K562 (cell line): ENCODE measurements around the gene VPS9D1. TPM values are rescaled to one million over a fixed set of nuclear protein-coding genes. Genes with fewer than 3 reads are reported as not detected.
A peak's percentile ranks its signal among the peaks of the same experiment; 100 is the strongest.

Experiments
- ATAC-seq: fragments of 200-7000 bp; cut with Tn5 transposase; 3 replicates; pipeline ENCODE4 v1.9.1; 2020; ENCODE audit warnings: moderate library complexity
- BruUV-seq: library from RNA; stranded (reverse); fragments of 400-500 nt; replicated peaks from 2 replicates; lab custom pipeline; 2021; lab: Mats Ljungman, UMichigan
- CTCF ChIA-PET: fragments of 300-600 bp; formaldehyde crosslinking; extraction: SDS; loops from one replicate; lab custom pipeline; 2021; ENCODE audit warnings: low intra/inter-chr PET ratio; lab: Yijun Ruan, JAX
- POLR2A ChIA-PET: fragments of 300-600, 350-650 bp; sonication (Branson Sonifier 250); formaldehyde crosslinking; extraction: SDS; loops from one replicate; lab custom pipeline; 2021; ENCODE audit warnings: antibody characterized with exemption, inconsistent platforms; lab: Yijun Ruan, JAX
- DNase-seq, 4 experiments: peaks; one replicate each; pipeline versions ENCODE4 v3.0.0 to v3.0.0-alpha.2; 2011 to 2018; ENCODE audit warnings: low spot score in 3 of 4, mixed read lengths in 3 of 4; ENCODE audit errors: extremely low read depth in 1 of 4
- FAIRE-seq: peaks from 2 replicates; lab custom pipeline; 2011; peaks lifted over from hg19 to GRCh38; lab: Jason Lieb, UNC
- H2AFZ ChIP-seq: 2 replicates; pipeline ENCODE4 v1.6.0; 2011; ENCODE audit warnings: low read depth, low read length, control low read depth, inconsistent platforms
- H3K27ac ChIP-seq: fragments of 200-600 bp; 3 replicates; pipeline ENCODE4 v1.8.0; 2011; ENCODE audit warnings: low read depth, mild to moderate bottlenecking, control low read depth, inconsistent platforms, low read length, moderate library complexity, mixed read lengths; ENCODE audit errors: extremely low read depth
- H3K27me3 ChIP-seq, 2 experiments: fragments of 300-600 bp in 1 of 2; 2 replicates in 1 of 2; 3 replicates in 1 of 2; pipeline versions ENCODE4 v1.6.0 to v1.8.0; 2011; ENCODE audit warnings: inconsistent platforms in 2 of 2, low read length in 2 of 2, mild to moderate bottlenecking in 1 of 2, mixed read lengths in 1 of 2, moderate library complexity in 1 of 2; ENCODE audit not compliant: control insufficient read depth in 2 of 2, insufficient read depth in 2 of 2
- H3K36me3 ChIP-seq: fragments of 300-600 bp; 3 replicates; pipeline ENCODE4 v1.8.0; 2011; ENCODE audit warnings: mild to moderate bottlenecking, low read length, inconsistent platforms; ENCODE audit not compliant: control insufficient read depth, insufficient read depth
- H3K4me1 ChIP-seq, 2 experiments: fragments of 200-600 bp in 1 of 2; replicated peaks in 1 of 2; 2 replicates in 1 of 2; 3 replicates in 1 of 2; pipeline versions ENCODE4 v1.5.1 to v1.8.0; 2011; ENCODE audit warnings: inconsistent platforms in 2 of 2, low read length in 2 of 2, mild to moderate bottlenecking in 1 of 2, mixed read lengths in 1 of 2, moderate library complexity in 1 of 2; ENCODE audit not compliant: control insufficient read depth in 2 of 2, insufficient read depth in 2 of 2
- H3K4me2 ChIP-seq: 2 replicates; pipeline ENCODE4 v1.6.1; 2011; ENCODE audit warnings: low read length, control low read depth, inconsistent platforms, mixed read lengths; ENCODE audit not compliant: insufficient read depth
- H3K4me3 ChIP-seq: fragments of 200-600 bp; sonication (generic), shearing (Covaris generic); 2 replicates; pipeline ENCODE4 v1.5.1; 2016; ENCODE audit warnings: control low read depth, inconsistent platforms
- H3K79me2 ChIP-seq: fragments of 200-600 bp; 3 replicates; pipeline ENCODE4 v1.8.0; 2011; ENCODE audit warnings: low read length, inconsistent platforms; ENCODE audit not compliant: control insufficient read depth, insufficient read depth
- H3K9ac ChIP-seq, 2 experiments: 2 replicates each; pipeline versions ENCODE4 v1.6.0 to v1.6.1; 2011; ENCODE audit warnings: low read depth in 2 of 2, low read length in 2 of 2, control low read depth in 1 of 2, inconsistent platforms in 1 of 2, mild to moderate bottlenecking in 1 of 2, mixed read lengths in 1 of 2; ENCODE audit not compliant: insufficient read depth in 1 of 2
- H3K9me1 ChIP-seq: one replicate; pipeline ENCODE4 v1.6.0; 2011; ENCODE audit warnings: inconsistent platforms, mild to moderate bottlenecking, low read length, moderate library complexity; ENCODE audit not compliant: control insufficient read depth, insufficient read depth
- H3K9me3 ChIP-seq: replicated peaks from 2 replicates; pipeline ENCODE4 v1.5.1; 2011; ENCODE audit warnings: low read depth, low read length, inconsistent platforms; ENCODE audit not compliant: control insufficient read depth, insufficient read depth
- H4K20me1 ChIP-seq: replicated peaks from 2 replicates; pipeline ENCODE4 v1.6.1; 2011; ENCODE audit warnings: low read length, inconsistent platforms, mixed read lengths; ENCODE audit not compliant: control insufficient read depth, insufficient read depth
- HNRNPH1 ChIP-seq: fragments of 200-400 bp; formaldehyde crosslinking; optimal IDR thresholded peaks from 2 replicates; pipeline ENCODE3; 2017; ENCODE audit warnings: low read depth, mild to moderate bottlenecking, low read length, moderate library complexity
- POLR2A ChIP-seq: fragments of 450-650 bp; conservative IDR thresholded peaks from 2 replicates; pipeline ENCODE4 v1.6.1; 2016
- POLR2G ChIP-seq: fragments of 200-400 bp; formaldehyde crosslinking; IDR thresholded peaks from 2 replicates; pipeline ENCODE4 v1.6.1; 2017; ENCODE audit warnings: low read depth, mild to moderate bottlenecking, antibody characterized with exemption, low read length, moderate library complexity
- RBFOX2 ChIP-seq: fragments of 200-400 bp; formaldehyde crosslinking; IDR thresholded peaks from 2 replicates; pipeline ENCODE4 v1.6.1; 2017; ENCODE audit warnings: low read depth, mild to moderate bottlenecking, low read length, moderate library complexity
- SREBF1 ChIP-seq: fragments of 150-350 bp; IDR thresholded peaks from 2 replicates; pipeline ENCODE4 v1.6.1; 2014; ENCODE audit warnings: antibody characterized with exemption, low read depth, low read length, borderline replicate concordance
- SRSF3 ChIP-seq: fragments of 200-400 bp; formaldehyde crosslinking; IDR thresholded peaks from 2 replicates; pipeline ENCODE4 v1.6.1; 2016; ENCODE audit warnings: mild to moderate bottlenecking, low read length, moderate library complexity; ENCODE audit not compliant: insufficient read depth
- YBX1 ChIP-seq: fragments of 450-650 bp; IDR thresholded peaks from 2 replicates; pipeline ENCODE4 v1.7.1; 2016; ENCODE audit warnings: mild to moderate bottlenecking
- ZEB2 ChIP-seq: fragments of 450-650 bp; IDR thresholded peaks from 2 replicates; pipeline ENCODE4 v1.6.1; 2016
- WGBS: fragments of 100-300 bp; shearing (Covaris generic); methylation state at CpG from one replicate; pipeline ENCODE4 v1.1.6; 2016; ENCODE audit warnings: low coverage, mixed read lengths; ENCODE audit not compliant: insufficient coverage; ENCODE audit errors: missing lambda C conversion rate; 5-methylcytosine and 5-hydroxymethylcytosine counted together
- in situ Hi-C: fragments of 300-500 bp; cut with MboI; formaldehyde crosslinking; loops from 4 replicates; pipeline ENCODE4 v1.15.0; 2018; ENCODE audit warnings: inconsistent platforms, mixed read lengths
- intact Hi-C: fragments of 100-400 bp; cut with micrococcal nuclease; formaldehyde crosslinking; loops from 2 replicates; pipeline ENCODE4 v1.14.2; 2022
- polyA plus RNA-seq, 8 experiments: library from polyadenylated mRNA; depleted of rRNA in 4 of 8; stranded (reverse) in 5 of 8; unstranded in 3 of 8; fragments of >200 nt; fragmentation: Nextera tagmentation in 2 of 8; fragmentation: Illumina TruSeq in 1 of 8; extraction: Ambion mirVana in 2 of 8; extraction: Trizol in 1 of 8; gene quantifications; 2 replicates each; pipeline versions ENCODE4 v1.2.1 to v1.2.3, GENCODE V29; 2011 to 2014; ENCODE audit warnings: inconsistent platforms in 1 of 8, missing spikeins in 1 of 8
- total RNA-seq, 7 experiments: library from RNA; depleted of rRNA in 6 of 7; stranded (reverse); fragments of >200 nt in 6 of 7; fragmentation: Illumina TruSeq in 2 of 7; extraction: Trizol in 2 of 7; gene quantifications; 2 replicates each; pipeline versions ENCODE4 v1.2.1 to v1.2.3, GENCODE V29; 2011 to 2021; ENCODE audit warnings: low replicate concordance in 1 of 7

VPS9D1 gene
- total and polyA plus RNA-seq, 9 of the 15 experiments (the other 6 are each of a cell fraction or from before 2014, with no cell fraction given) = 0.33 to 3.1 (median 1.1) TPM

DNA sequence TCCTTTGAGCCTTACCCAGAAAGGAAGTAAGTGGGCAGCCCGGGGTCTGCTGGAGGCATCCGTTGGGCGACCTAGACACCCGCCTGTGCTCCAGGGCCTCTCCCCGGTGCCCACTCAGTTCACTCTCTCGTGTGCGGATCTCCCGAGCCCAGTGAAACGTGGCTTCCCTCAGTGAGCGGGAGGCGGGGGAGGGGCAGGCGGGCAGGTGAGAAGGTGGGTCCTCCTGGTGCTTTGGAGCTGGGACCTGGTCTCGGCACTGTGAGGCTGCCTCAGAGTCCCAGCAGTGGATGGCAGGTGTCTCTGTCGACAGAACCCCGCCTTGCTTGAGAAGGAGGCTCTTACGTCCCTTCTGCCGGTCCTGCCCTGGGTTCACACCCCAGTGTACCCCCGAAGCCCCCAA lies 8.6 kb upstream of the VPS9D1 start:
- Histone ChIP-seq H3K4me2 (no peak overlapping the region), H3K27ac (no peak overlapping the region), H3K36me3 (peaks cover 93% of the 10 kb centered on the region), H3K9ac (no peak overlapping the region), H3K9me3 (no peaks in the 10 kb centered on the region), H3K4me3 (no peak overlapping the region), H4K20me1 (no peaks in the 10 kb centered on the region), H3K4me1 (peaks cover 0 to 17% of the 10 kb centered on the region in 2 experiments; a peak in 1 of 5 replicates), H2AFZ (no peak overlapping the region), H3K79me2 (peaks cover 14% of the 10 kb centered on the region), H3K9me1 (no peaks in the 10 kb centered on the region), H3K27me3 (no peaks in the 10 kb centered on the region)
- 87% methylated on average over 10 of the region's 18 CpGs for WGBS
- no TSS peak for BruUV-seq
- no peak for DNase-seq
- intact Hi-C loops (no loop called here), in situ Hi-C loops (no loop called here)
- ATAC-seq = no peak
- no peak for TF ChIP-seq ZEB2
- TF ChIP-seq POLR2G = peak; percentile 8; the same call in 1 of the 2 replicates
- FAIRE-seq = no peak
- ChIA-PET CTCF (no interaction called here), POLR2A (interaction anchor here (0.8 to 2.1 kb wide), 5 partner anchors 10 to 50 kb away, joined by 3 to 9 read pairs (median 4); no protein-coding TSS in a partner anchor)

DNA sequence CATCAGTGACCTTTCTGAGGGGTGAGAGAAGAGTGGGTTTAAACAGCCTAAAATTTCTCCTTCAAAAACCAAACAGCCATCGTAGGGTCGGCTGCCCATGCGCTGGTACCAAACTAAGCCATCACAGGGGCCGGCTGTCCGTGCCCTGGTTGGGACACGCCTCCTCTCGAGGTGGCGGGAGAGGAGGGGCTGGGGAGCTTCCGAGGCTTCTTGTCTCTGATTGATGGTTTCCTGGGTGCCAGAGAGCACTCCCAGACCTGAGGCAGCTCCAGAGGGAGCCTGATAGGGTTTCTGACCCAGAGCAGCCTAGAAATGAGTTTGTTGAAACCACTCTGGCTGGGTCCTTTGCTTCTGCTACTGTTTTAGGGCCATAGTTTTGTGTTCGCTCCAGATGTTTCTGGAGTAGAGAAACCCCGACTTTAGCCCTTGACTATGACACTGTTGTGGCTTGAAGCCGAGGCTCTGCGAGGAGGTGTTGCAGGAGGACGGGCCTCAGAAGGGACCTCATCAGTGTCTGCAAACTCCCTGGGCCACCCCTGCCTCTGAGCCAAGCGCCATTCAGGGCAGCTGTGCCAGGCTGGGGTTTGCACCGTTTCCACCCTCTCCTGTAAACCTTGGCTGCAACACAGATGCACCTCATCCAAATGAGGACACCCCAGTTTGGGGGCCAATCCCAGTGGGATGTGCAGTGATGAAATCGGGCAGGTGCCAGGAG lies 6.9 kb upstream of the VPS9D1 start:
- CTCF ChIA-PET = no interaction called here
- H3K36me3 ChIP-seq = peaks cover 93% of the 10 kb centered on the region
- no peak for DNase-seq

More for the DNA sequence above, 6.9 kb upstream of the VPS9D1 start:
- Histone ChIP-seq H3K27me3 (no peaks in the 10 kb centered on the region), H3K4me1 (peaks cover 6 to 28% of the 10 kb centered on the region in 2 experiments; a peak in 4 of 5 replicates), H4K20me1 (peaks cover 15% of the 10 kb centered on the region), H3K9ac (no peak overlapping the region), H3K79me2 (peaks cover 31% of the 10 kb centered on the region), H3K9me3 (no peaks in the 10 kb centered on the region), H3K4me2 (no peak overlapping the region), H3K9me1 (peaks cover 8% of the 10 kb centered on the region), H3K27ac (no peak overlapping the region), H2AFZ (no peak overlapping the region), H3K4me3 (no peak overlapping the region)
- TF ChIP-seq POLR2A (0 out of 2 replicates have a peak, but pooled peaks have one; percentile 1), SREBF1 (no peak), POLR2G (peak; percentile 46), YBX1 (no peak), RBFOX2 (peak; percentile 43; the same call in 1 of the 2 replicates), SRSF3 (no peak), HNRNPH1 (no peak)
- no peak for FAIRE-seq
- intact Hi-C loops (no loop called here), in situ Hi-C loops (no loop called here)
- POLR2A ChIA-PET = interaction anchor here (0.8 to 4.8 kb wide), 2 partner anchors 12 to 18 kb away, joined by 4 to 37 read pairs; no protein-coding TSS in a partner anchor
- BruUV-seq = no TSS peak
- peak; percentile 3; the same call in 1 of the 3 replicates for ATAC-seq
- 91% methylated on average over 17 of the region's 17 CpGs for WGBS
